OCI-LY7 (cell line): ENCODE measurements around the gene STK26.

Experiments
- EZH2phosphoT487 ChIP-seq: fragments of 200-600 bp; sonication (generic); IDR thresholded peaks from 2 replicates; pipeline ENCODE4 v1.6.1; 2018; ENCODE audit warnings: low read depth, borderline replicate concordance, mild to moderate bottlenecking, mixed run types, antibody characterized with exemption, low read length, moderate library complexity, mixed read lengths
- TF ChIP-seq, protein P1 (sequence below): fragments of 200-600 bp; sonication (generic); conservative IDR thresholded peaks from 2 replicates; pipeline ENCODE4 v1.5.1; 2014; ENCODE audit warnings: mild to moderate bottlenecking, antibody characterized with exemption, low read length, moderate library complexity, mixed read lengths

GRCh38 chrX:131988236-131988635 is 34.9 kb upstream of the STK26 start:
- TF ChIP-seq, protein P1, sequence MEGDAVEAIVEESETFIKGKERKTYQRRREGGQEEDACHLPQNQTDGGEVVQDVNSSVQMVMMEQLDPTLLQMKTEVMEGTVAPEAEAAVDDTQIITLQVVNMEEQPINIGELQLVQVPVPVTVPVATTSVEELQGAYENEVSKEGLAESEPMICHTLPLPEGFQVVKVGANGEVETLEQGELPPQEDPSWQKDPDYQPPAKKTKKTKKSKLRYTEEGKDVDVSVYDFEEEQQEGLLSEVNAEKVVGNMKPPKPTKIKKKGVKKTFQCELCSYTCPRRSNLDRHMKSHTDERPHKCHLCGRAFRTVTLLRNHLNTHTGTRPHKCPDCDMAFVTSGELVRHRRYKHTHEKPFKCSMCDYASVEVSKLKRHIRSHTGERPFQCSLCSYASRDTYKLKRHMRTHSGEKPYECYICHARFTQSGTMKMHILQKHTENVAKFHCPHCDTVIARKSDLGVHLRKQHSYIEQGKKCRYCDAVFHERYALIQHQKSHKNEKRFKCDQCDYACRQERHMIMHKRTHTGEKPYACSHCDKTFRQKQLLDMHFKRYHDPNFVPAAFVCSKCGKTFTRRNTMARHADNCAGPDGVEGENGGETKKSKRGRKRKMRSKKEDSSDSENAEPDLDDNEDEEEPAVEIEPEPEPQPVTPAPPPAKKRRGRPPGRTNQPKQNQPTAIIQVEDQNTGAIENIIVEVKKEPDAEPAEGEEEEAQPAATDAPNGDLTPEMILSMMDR: no peak
- no peak for TF ChIP-seq EZH2phosphoT487
